ENCODE results near the gene COL4A1. TPM values are rescaled to one million over a fixed set of nuclear protein-coding genes. Genes with fewer than 3 reads are reported as not detected.

The COL4A1 gene
- total RNA-seq, 1 experiment from 2014 or later = 4.8 TPM

- intact Hi-C loops (cut with micrococcal nuclease; ENCODE audit: unreplicated experiment) = no loop called here
- POLR2A ChIA-PET = no interaction called here
- no peak overlapping the region for H3K4me3 Mint-ChIP-seq (ENCODE audit: unreplicated experiment)
Measured at GRCh38 chr13:110308656-110309359, 1.9 kb upstream of the COL4A1 start.

GRCh38 chr13:110307767-110308655 lies 1.1 kb upstream of the COL4A1 start:
- intact Hi-C loops (cut with micrococcal nuclease; ENCODE audit: unreplicated experiment) = no loop called here
- CTCF ChIA-PET = no interaction called here
- Mint-ChIP-seq H3K36me3 (ENCODE audit: insufficient read depth, unreplicated experiment) (peaks cover 11% of the 10 kb centered on the region), H3K4me1 (ENCODE audit: low read depth, unreplicated experiment) (peaks cover 27% of the 10 kb centered on the region), H3K4me3 (ENCODE audit: unreplicated experiment) (no peak overlapping the region), H3K27me3 (ENCODE audit: insufficient read depth, unreplicated experiment) (no peaks in the 10 kb centered on the region), H3K27ac (ENCODE audit: unreplicated experiment) (peak overlapping the region; percentile 50), H3K9me3 (ENCODE audit: unreplicated experiment) (no peaks in the 10 kb centered on the region)
- POLR2A ChIA-PET = no interaction called here
- peaks cover 42% of the 10 kb centered on the region for H3K4me1 ChIP-seq
- TF ChIP-seq CTCF (IDR thresholded peaks at IDR 0.05; ENCODE audit: insufficient read depth in 1 of 2, low read depth in 1 of 2, low read length in 1 of 2, severe bottlenecking in 1 of 2, unreplicated experiment in 1 of 2) = no peak
- no peaks in the 10 kb centered on the region for H3K9me3 ChIP-seq
- H3K36me3 ChIP-seq (ENCODE audit: control insufficient read depth, insufficient read depth, low read length) = no peaks in the 10 kb centered on the region
- no TSS peak for BruUV-seq (replicated peaks)
- H3K27me3 ChIP-seq (replicated peaks; ENCODE audit: control insufficient read depth, insufficient read depth, low read length) = no peaks in the 10 kb centered on the region
- no peak overlapping the region for H3K4me3 ChIP-seq (ENCODE audit: low read depth, low read length)
- DNase-seq = no peak

More at GRCh38 chr13:110308656-110309359, 1.9 kb upstream of the COL4A1 start:
- H3K27ac Mint-ChIP-seq (ENCODE audit: unreplicated experiment) = peak overlapping the region; percentile 50
- peaks cover 11% of the 10 kb centered on the region for H3K36me3 Mint-ChIP-seq (ENCODE audit: insufficient read depth, unreplicated experiment)
- peaks cover 27% of the 10 kb centered on the region for H3K4me1 Mint-ChIP-seq (ENCODE audit: low read depth, unreplicated experiment)
- peaks cover 47% of the 10 kb centered on the region for H3K4me1 ChIP-seq
- no peak overlapping the region for H3K4me3 ChIP-seq (ENCODE audit: low read depth, low read length)
- CTCF ChIA-PET = no interaction called here
- H3K36me3 ChIP-seq (ENCODE audit: control insufficient read depth, insufficient read depth, low read length) = no peaks in the 10 kb centered on the region
- no TSS peak for BruUV-seq (replicated peaks)
- no peaks in the 10 kb centered on the region for H3K9me3 ChIP-seq
- H3K9me3 Mint-ChIP-seq (ENCODE audit: unreplicated experiment) = no peaks in the 10 kb centered on the region
- no peak for TF ChIP-seq CTCF (IDR thresholded peaks at IDR 0.05; ENCODE audit: insufficient read depth in 1 of 2, low read depth in 1 of 2, low read length in 1 of 2, severe bottlenecking in 1 of 2, unreplicated experiment in 1 of 2)
- no peak for DNase-seq
- no peaks in the 10 kb centered on the region for H3K27me3 ChIP-seq (replicated peaks; ENCODE audit: control insufficient read depth, insufficient read depth, low read length)
- H3K27me3 Mint-ChIP-seq (ENCODE audit: insufficient read depth, unreplicated experiment) = no peaks in the 10 kb centered on the region

- H3K4me1 Mint-ChIP-seq (ENCODE audit: low read depth, unreplicated experiment) = peaks cover 25% of the 10 kb centered on the region
- CTCF ChIA-PET = no interaction called here
- POLR2A ChIA-PET = interaction anchor here (0.5 kb wide), 1 partner anchor 13 kb away, joined by 3 read pairs; no protein-coding TSS in a partner anchor
Measured at GRCh38 chr13:110306340-110306959, 507 bp downstream of the COL4A1 start.

More at GRCh38 chr13:110306340-110306959, 507 bp downstream of the COL4A1 start:
- DNase-seq = no peak
- no TSS peak for BruUV-seq (replicated peaks)
- intact Hi-C loops (cut with micrococcal nuclease; ENCODE audit: unreplicated experiment) = no loop called here
- TF ChIP-seq CTCF (IDR thresholded peaks at IDR 0.05; ENCODE audit: insufficient read depth in 1 of 2, low read depth in 1 of 2, low read length in 1 of 2, severe bottlenecking in 1 of 2, unreplicated experiment in 1 of 2) = no peak
- no peak overlapping the region for H3K4me3 ChIP-seq (ENCODE audit: low read depth, low read length)
- H3K4me1 ChIP-seq = peaks cover 35% of the 10 kb centered on the region
- Mint-ChIP-seq H3K27ac (ENCODE audit: unreplicated experiment) (no peak overlapping the region), H3K36me3 (ENCODE audit: insufficient read depth, unreplicated experiment) (peaks cover 11% of the 10 kb centered on the region), H3K27me3 (ENCODE audit: insufficient read depth, unreplicated experiment) (no peaks in the 10 kb centered on the region), H3K4me3 (ENCODE audit: unreplicated experiment) (no peak overlapping the region), H3K9me3 (ENCODE audit: unreplicated experiment) (peaks cover 12% of the 10 kb centered on the region)
- no peaks in the 10 kb centered on the region for H3K9me3 ChIP-seq
- H3K36me3 ChIP-seq (ENCODE audit: control insufficient read depth, insufficient read depth, low read length) = no peaks in the 10 kb centered on the region
- no peaks in the 10 kb centered on the region for H3K27me3 ChIP-seq (replicated peaks; ENCODE audit: control insufficient read depth, insufficient read depth, low read length)
